Choroid plexus epithelial cell (primary cell): ENCODE results near the gene DNMT3A.

Experiments
- DNase-seq: peaks from one replicate; pipeline ENCODE4 v3.0.0-alpha.2; 2010; ENCODE audit warnings: low read depth
- H3K4me3 ChIP-seq: 2 replicates; pipeline ENCODE4 v1.5.1; 2011; ENCODE audit warnings: low read depth, mild to moderate bottlenecking, control low read depth, low read length, moderate library complexity
- TF ChIP-seq, protein P1 (sequence below): conservative IDR thresholded peaks from 2 replicates; pipeline ENCODE4 v1.5.1; 2011; ENCODE audit warnings: low read depth, mild to moderate bottlenecking, control low read depth, inconsistent platforms, low read length, moderate library complexity

DNMT3A gene

DNA sequence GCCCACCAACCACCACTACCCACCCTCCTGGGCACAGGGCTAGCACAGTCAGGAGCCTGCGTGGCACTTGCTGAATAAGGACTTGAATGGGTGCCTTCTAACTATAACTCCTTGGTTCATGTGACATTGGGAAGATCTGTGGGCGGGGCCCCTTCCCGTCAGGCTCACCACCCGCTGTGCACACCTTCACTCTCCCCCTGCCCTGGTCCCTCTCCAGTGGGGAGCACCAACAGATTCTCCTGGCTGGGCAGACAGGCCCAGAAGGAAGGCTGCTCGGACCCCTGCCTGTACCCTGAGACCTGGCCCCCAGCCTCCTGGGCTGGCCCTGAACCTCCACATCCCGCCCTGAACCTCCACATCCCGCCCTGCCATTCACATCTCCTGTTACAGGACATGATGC is 139.9 kb downstream of the DNMT3A start:
- TF ChIP-seq, protein P1, sequence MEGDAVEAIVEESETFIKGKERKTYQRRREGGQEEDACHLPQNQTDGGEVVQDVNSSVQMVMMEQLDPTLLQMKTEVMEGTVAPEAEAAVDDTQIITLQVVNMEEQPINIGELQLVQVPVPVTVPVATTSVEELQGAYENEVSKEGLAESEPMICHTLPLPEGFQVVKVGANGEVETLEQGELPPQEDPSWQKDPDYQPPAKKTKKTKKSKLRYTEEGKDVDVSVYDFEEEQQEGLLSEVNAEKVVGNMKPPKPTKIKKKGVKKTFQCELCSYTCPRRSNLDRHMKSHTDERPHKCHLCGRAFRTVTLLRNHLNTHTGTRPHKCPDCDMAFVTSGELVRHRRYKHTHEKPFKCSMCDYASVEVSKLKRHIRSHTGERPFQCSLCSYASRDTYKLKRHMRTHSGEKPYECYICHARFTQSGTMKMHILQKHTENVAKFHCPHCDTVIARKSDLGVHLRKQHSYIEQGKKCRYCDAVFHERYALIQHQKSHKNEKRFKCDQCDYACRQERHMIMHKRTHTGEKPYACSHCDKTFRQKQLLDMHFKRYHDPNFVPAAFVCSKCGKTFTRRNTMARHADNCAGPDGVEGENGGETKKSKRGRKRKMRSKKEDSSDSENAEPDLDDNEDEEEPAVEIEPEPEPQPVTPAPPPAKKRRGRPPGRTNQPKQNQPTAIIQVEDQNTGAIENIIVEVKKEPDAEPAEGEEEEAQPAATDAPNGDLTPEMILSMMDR = no peak
- no peak overlapping the region for H3K4me3 ChIP-seq
- DNase-seq = no peak

DNA sequence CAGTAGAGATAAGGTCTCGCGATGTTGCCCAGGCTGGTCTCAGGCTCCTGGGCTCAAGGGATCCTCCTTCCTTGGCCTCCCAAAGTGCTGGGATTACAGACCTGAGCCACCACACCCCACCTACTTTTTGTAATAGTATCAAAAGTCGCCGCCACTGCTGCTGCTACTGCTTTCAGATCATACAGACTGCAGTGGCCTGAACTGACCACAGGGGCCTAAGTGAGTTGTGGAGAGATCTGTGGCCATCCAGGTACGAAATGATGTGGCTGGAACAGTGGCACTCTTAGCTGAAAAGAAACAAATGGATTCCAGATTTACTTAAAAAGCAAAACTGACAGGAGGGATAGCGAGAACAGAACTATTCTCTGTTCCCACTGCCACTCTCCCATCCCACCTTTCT is 140.5 kb downstream of the DNMT3A start:
- TF ChIP-seq, protein P1 = peak; percentile 55
- DNase-seq = peak; percentile 38
- no peak overlapping the region for H3K4me3 ChIP-seq

DNA sequence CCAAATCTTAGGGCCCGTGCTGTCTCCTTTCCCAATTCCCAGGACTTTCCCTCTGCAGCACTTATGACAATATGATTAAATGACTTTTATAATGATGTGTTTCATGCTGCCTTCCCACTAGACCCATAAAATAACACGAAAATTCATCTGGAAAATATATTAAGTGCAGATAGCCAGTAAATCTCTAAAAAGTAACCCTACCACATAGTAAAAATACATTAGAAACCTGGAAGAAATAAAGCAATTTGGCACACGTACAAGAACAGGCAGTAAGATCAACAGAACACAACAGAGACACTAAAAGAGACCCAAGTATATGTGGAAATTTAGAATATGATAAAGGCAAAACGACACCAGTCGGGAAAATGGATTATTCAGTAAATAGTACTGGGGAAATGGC is 143.1 kb downstream of the DNMT3A start:
- no peak overlapping the region for H3K4me3 ChIP-seq
- TF ChIP-seq, protein P1 = no peak
- DNase-seq = no peak

DNA sequence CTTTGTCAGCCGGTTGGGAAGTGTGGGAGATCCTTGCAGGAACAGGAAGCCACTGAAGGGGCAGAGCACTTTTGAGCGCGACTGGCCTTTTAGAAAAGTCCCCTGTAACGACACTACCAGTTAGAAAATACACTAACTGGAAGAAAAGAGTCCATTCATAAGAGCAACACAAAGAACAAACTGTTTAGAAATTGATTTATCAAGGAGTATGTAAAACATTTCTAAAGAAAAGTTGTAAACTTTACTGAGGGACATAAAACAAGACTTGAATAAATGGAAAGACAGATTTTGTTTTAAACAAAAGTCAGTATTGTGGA is 143.6 kb downstream of the DNMT3A start:
- no peak for DNase-seq
- no peak overlapping the region for H3K4me3 ChIP-seq
- TF ChIP-seq, protein P1 = no peak

DNA sequence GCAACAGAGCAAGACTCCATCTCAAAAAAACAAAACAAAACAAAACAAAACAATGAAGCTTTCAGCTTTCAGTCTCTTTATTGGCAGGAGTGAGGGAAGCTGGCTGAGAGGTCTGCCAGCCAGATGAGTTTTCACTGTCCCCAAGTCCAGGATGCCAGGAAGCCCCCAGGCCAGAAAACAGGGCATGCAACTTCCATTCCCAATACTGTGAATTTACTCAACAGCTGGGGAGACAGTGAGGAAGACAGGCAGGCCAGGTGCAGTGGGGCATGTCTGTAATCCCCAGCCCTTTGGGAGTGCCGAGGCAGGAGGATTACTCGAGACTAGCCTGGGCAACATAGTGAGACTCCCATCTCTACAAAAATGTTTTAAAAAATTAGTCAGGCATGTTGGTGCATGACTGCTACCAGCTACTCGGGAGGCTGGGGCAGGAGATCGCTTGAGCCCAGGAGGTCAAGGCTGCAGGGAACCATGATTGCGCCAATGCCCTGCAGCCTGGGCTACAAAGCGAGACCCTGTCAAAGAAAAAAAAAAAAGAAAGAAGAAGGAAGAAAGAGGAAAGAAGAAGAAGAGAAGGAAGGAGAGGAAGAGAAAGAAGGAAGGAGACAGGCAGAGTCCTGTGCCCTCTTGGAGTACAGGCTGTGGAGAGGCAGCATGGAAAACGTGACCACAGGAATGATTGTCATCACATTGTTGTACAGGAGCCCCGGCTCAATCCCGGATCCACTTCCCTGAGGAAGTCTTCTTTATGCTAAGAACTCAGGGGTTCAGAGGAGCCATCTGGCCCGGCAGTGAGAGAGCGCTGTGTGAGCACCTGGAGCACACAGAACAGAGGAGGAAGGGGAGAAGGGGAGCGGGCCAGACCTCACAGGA is 144.2 kb downstream of the DNMT3A start:
- TF ChIP-seq, protein P1 = no peak
- H3K4me3 ChIP-seq = no peak overlapping the region

DNA sequence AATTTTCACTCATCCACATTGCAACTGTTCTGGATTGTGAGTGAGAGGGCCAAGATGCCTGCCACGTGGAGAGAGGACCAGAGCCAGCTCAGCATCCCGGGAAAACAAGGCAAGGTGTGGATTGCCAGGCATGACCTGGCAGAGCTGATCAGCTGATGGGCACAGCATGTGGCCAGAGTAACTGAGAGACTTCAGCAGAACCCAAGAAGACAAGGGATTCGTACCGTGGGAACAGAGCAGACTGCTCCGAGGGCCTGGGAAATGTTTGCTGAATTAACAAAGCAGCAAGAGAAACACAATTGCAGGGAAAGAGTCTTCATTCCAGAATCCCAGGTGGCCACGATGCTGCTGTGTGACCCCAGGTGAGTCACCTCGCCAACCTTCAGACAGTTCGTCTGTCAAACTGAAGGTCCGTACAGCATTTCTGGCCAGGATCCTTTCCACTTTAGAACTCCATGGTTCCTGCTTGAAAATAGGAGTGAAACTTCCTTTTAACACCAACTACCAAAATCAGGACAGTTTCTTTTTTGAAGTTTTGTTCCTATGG is 147.1 kb downstream of the DNMT3A start:
- TF ChIP-seq, protein P1 = no peak
- no peak for DNase-seq

More for the DNA sequence above, 144.2 kb downstream of the DNMT3A start:
- no peak for DNase-seq

DNA sequence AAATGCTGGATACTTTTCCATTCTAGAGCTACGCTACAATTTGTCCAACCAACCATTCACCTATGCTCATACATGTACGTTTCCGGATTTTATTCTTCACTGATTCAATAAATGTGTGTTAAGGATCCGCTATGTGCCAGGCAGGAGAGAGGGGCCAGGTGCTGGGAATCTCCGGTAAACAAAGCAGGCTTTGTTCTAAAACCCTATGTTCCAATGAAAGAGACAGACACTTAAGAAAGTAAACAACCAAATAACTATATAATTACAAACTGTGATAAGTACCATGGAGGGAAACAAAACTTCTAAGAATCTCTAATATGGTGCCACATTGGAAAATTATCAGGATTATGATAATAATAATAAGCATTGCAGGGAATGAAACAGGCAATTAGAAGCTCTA is 151.2 kb downstream of the DNMT3A start:
- no peak for DNase-seq
- no peak overlapping the region for H3K4me3 ChIP-seq
- TF ChIP-seq, protein P1 = no peak

More for the DNA sequence above, 147.1 kb downstream of the DNMT3A start:
- no peak overlapping the region for H3K4me3 ChIP-seq
